NK-92 treated with Interleukin-12 subunit alpha and Interleukin-12 subunit beta, amount 100 ng/mL, for 24 hours (cell line): ENCODE results near the gene SLC6A11.

Source experiments
- DNase-seq: peaks from one replicate; lab custom pipeline; 2025; lab: John Stamatoyannopoulos, UW

The SLC6A11 gene

DNA sequence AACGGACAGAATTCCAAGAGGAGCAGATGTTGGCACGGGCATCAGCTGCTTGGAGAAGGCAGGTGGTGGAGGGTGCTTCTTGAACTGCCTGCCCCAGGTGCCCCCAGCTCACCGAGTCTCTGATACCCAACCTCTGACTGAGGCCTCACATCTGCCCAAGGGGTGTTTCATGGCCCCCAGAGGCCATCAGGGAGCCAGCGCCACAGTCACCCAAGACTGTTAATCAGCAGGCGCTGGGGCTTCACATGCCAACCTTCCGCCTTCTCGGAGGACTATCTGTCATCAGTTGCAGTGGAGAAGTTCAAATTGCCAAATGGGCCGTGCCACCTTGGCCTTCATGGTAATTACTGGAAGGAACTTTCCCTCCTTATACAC is 114.6 kb downstream of the SLC6A11 start:
- DNase-seq = no peak

DNA sequence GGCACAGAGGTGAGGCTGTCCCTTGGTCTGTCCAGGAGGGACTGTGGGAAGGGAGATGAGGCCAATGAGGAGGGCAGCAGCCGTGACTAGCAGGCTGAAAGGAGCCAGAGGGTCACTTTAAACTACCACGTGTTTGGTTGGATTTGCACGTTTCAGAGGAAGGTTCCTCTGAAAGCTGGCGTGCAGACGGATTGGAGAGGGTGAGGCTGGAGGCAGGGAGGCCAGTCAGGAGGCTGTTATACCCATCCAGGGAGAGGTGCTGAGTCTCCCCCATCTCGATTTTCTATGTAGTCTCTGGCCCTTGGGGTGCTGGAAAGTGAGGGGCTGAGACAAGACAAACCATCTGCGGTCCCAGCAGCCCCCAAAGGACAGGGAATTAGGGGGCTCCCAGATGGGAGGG is 116.6 kb downstream of the SLC6A11 start:
- no peak for DNase-seq

DNA sequence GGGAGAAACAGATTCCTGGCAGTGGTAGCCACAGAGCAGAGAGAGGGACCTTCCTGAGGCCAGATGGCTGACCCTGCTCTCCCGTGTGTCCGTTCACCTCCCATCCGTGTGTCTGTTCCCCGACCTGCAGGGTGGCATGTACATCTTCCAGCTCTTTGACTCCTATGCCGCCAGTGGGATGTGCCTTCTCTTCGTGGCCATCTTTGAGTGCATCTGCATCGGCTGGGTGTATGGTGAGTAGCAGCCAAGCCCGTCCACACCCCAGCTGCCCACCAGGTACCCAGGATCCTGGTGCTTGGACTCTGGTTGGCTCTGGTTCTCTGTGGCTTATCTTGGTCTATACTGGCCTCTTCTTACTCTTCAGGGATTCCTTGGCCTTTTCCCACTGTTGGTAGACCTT is 117.0 kb downstream of the SLC6A11 start:
- DNase-seq = no peak

DNA sequence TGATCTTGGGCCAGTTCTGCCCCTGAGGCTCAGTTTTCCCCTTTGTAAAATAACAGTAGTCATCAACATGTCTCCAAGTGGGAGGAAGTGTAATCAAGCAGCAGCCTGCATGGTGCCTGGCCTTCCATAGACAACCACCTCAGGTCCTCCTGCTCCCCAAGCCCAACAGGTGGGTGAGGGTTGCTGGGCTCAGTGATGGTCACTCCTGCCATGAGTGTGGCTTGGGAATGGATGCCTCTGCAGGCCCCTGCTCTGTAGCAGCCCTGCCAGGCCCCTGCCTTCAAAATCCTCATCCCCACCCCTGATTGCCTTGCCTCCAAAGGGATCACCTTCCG is 117.4 kb downstream of the SLC6A11 start:
- DNase-seq = no peak

DNA sequence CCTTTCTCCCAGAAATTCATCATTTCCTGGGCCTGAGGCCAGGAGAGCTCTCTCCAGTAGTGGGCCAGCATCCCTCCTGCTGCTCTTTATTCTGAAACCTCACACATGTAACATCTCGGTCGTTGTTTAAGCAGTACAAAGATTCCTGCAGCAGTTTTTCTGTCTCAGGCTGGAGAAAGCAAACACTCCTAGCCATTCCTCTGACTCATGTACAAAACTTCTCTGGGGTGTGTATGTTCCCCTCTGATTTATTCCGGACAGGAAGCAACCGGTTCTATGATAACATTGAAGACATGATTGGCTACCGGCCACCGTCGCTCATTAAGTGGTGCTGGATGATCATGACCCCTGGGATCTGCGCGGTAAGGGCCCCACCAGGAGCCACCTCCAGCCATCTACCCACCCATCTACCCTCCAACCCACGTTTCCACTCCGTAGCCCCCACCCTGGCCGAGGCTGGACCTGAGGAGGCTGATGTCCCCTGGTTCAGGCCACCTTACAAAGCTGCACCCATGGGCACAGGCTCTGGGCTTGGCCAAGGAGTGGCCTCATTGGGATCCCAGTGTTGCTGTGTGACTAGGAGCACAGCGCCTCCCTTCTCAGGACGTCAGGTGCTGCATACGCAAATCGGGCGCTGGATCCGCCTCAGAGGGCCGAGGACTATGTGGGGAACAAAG is 117.9 kb downstream of the SLC6A11 start:
- no peak for DNase-seq

DNA sequence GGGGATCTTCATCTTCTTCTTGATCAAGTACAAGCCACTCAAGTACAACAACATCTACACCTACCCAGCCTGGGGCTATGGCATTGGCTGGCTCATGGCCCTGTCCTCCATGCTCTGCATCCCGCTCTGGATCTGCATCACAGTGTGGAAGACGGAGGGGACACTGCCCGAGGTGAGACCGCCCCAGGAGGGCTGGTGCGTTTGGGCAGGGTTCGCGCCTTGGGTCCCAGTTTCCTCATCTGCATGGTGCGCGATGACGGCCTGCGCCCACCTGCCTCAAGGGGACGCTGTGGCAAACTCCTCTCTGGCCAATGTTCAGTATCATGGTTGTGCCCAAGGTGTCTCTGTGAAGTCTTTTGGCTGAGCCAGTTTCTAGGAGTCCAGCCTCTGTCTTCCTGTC is 119.0 kb downstream of the SLC6A11 start:
- DNase-seq = no peak

DNA sequence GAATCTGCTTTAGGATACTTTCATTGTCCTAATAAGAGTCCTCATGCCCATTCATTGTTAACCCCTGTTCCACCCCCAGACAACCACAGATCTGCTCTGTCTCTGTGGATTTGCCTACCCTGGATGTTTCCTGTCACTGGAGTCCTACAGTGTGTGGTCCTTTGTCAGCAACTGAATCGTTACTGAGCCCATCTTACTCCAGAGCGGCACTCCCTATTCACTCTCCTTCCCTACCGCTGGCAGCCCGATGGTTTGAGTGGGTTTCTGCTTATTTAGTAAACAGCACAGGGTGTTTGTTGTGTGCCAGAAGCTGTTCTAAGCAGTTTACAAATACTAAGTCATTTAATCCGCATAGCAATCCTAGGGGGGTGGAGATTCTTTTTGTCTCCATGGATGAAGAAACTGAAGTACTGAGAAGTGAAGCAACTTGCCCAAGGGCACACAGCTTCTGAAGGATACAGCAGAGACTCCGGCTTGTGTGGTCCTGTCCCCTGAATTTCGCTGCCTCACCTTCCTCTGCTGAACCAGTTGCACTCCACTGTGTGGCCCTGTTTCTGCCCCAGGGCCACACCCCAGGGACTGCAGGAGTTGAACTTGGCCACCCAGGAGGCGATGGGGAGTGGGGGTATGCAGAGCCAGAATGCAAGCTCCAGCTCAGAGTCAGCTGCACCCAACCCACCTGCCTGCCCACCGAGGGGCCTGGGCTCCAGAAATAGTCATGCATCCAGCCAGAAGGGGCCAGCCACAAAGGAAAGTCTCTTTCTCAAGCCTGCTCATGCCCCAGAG is 120.0 kb downstream of the SLC6A11 start:
- DNase-seq = no peak

DNA sequence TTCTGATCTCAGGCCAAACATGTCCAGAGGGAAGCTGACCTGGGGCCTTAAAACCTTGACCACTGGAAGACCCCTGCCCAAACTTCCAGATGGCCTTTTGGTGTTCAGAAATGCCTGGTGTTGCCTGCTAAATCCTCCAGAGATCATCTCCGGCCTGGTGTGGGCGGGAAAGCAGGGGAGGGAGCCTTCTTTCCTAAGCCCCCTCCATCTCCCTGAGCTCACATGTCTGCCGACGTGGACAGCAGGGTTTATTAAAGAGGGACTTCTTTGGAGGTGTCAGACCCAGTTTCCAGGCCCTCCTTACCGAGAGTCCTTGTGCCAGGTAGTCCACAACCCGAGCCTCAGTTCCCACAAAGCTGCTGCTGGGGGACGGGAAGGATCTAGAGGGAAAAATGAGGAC is 120.7 kb downstream of the SLC6A11 start:
- DNase-seq = no peak

DNA sequence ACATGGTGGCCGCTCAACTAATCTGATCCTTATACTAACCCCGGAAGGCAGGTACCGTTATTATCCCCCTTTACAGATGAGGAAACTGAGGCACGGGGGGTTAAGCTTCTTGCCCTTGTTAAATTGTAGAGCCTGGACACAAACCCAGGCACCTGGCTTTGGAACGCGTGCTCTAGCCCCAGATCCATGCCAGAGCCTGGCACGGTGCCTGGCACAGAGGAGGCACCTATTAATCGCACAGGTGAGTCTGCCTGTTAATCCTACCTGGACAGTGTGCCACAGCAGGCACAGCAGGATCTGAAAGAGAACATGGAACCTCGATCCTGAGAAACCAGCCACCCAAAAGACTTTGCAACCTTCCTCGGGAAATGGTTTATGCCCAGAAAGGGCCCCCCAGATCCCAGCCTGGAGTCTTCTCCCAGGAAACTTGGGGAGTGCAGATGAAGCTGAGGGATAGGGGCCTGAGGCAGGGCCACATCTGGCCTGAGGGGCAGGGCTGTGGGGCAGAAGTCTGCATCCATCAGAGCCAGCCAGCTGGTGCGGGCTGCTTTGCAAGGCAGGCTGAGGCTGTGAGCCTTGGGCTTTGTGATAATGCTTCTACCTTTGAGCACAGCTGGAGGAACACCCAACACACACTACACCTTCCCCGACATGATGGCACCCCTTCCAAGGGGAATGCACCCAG is 121.3 kb downstream of the SLC6A11 start:
- DNase-seq = no peak

DNA sequence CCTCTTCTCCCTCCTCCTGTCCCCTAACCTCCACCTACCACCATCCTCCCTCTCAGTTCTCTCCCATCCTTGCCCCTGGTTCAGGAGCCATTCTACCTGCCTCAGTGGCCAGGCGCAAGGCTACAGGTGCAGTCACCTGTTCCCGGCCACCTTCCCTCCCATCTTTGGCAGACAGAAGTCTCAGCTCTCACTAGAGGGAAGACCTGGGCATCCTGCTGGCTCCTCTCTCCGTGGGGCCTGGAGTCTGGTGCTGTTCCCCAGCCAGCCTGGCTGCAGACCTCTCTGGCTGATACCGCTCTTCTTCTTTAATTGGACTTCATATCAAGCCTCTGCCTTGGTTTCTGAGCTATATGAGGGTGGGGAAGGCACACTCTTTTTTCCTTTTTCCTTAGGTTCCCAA is 123.5 kb downstream of the SLC6A11 start:
- DNase-seq = no peak

DNA sequence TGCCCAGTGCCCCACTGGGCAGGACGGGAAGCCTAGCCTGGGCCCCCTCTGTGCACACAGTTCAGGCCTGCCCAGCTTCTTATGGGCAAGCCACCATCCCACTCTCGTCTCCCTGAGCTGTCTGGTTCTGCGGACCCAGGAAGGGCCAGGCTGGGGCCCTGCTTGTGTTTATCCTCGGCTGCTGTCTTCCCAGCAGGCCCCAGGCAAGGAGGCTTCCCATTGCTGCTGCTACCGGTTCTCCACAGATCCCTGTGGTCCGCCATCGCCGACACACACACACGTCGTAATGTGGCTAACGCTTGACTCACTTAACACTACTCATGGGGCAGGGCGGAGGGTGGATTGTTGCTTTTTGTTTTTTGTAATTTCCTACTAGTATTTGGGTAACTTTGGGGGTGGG is 124.1 kb downstream of the SLC6A11 start:
- DNase-seq = no peak

DNA sequence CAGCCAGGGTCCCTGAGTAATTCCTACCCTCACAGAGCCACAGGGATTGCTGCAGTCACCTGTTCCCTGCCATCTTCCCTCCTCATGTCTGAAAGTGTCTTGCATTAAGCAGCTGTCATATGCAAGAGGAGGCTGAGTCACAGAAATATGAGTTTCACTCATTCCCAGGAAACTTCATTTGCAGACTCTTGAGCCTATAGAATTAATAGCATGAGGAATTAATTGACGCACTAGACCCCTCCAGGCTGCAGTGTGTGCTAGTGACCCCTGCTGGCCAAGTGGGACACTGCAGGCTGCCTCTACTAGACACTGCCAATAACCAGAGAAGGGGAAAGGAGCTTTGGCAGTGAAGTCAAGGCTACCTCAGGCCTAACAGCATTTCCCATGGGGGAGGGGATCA is 125.9 kb downstream of the SLC6A11 start:
- DNase-seq = peak; percentile 19

DNA sequence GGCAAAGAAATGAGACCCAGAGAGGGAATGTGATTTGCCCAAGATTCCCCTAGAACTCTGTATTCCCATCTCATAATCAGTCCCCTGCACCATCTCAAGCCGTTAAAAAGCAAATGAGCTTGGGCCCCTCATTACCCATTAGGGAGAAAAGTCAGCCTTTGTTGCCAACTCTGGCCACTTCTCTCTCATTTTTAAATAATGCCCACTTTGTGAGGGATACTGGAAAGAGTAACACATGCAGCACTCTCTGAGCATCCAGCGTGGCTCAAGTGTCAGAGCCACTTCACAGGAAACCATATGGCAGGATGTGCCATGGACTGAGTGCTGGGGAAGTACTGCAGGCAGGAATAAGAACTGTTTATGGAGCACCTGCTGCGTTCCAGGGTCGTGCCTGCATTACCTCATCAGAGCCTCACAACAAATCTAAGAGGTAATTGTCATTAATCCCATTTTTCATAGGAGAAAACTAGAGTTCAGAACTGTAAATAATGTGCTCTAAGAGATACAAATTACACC is 126.7 kb downstream of the SLC6A11 start:
- DNase-seq = no peak

DNA sequence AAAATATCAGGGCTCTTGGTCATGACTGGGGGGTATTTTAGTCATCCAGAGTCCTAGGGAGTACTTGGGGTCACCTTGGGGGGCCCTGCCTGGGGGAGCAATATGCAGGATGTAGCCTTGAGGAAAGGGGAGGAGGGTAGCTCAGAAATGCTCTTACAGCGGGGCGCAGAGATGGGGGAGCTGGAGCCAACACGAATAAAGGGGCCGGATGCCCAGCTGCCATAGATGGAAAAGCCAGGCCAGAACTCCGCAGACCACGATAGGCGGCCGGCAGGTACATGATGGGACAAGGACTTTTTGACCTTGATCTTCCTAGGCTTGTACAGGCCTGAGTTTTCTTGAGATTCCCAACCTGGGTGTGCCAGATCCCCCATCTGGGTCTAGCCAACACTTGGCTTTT is 128.8 kb downstream of the SLC6A11 start:
- no peak for DNase-seq

DNA sequence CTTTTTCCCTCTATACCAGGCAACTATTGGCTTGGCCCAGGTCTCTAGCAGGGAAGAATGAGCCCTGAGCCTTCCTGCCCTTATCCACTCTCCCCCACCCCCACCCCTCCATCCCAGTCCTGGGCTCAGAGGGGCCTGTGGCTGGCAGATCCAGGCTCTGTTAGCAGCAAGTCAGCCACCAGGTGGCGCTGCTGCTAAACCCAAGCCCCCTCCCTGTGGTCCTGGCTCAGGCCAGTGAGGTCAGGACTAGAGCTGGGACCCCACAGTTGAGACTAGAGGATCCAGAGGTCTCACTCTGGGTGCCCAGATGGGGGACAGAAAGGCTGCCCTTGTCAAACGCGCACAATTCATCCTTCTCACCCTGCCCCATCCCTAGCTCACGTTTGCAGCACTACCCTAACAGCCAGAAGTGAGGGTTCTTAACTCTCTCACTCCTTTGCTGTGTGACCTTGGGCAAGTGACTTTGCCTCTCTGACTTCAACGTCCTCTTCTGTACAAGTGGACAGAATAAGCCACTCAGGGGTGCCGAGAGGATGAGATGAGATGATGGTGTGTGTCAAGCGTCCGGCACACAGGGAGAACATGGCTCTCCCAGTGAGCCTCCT is 129.8 kb downstream of the SLC6A11 start:
- peak; percentile 24 for DNase-seq

DNA sequence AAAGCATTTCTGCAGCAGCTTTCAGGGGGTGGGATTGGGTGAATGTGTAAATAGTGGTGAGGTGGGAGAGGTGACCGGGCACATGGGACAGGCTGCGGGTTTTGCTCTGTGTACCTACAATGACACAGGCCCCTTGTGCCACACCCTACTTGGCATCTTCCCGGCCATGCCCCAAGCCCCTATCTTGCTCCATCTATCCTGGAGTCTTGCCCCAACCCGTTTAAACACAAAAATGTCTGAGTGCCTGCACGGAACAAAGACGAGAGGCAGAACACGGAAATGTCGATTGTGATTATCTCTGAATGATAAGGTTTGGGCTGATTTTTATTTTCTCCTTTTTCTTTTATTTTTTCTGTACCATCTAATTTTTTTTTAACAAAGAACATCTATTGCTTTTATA is 130.5 kb downstream of the SLC6A11 start:
- no peak for DNase-seq

DNA sequence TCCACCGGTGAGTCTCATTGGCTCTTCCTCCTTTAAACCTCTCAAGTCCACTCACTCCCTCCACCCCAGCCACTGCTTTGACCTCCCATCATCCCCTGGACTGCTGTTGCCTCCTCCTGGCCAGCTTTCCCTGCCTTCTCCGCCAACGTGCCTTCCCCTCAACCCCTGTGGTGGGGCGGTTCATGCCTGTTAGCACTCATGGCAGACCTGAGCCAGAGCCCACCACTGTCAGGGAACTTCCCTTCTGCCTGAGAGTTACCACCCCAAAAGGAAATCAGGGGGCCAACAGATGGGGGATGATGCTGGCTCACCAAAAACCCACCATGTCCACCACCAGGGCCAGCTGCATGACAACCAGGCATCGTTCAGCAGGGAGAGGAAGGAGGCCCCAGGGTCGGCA is 132.3 kb downstream of the SLC6A11 start:
- DNase-seq = peak; percentile 28

DNA sequence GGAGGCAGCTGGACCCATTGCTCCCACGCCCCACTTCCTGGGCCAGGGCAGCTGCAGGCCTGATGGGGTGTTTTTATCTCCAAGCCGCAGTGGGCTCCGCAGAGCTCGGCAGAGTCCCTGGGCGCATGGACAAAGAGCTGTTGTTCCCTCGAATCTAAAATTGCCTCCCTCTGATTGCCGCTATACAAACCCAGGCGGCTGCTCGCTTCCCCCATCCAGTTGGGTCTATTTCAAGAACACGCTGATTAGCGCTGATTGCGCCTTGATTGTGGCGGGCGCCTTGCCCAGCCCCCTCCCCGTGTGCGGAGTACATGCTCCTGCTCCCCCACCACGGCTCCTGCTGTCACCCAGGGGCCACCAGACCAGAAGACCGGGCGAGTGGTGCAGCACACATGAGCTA is 133.2 kb downstream of the SLC6A11 start:
- DNase-seq = no peak

DNA sequence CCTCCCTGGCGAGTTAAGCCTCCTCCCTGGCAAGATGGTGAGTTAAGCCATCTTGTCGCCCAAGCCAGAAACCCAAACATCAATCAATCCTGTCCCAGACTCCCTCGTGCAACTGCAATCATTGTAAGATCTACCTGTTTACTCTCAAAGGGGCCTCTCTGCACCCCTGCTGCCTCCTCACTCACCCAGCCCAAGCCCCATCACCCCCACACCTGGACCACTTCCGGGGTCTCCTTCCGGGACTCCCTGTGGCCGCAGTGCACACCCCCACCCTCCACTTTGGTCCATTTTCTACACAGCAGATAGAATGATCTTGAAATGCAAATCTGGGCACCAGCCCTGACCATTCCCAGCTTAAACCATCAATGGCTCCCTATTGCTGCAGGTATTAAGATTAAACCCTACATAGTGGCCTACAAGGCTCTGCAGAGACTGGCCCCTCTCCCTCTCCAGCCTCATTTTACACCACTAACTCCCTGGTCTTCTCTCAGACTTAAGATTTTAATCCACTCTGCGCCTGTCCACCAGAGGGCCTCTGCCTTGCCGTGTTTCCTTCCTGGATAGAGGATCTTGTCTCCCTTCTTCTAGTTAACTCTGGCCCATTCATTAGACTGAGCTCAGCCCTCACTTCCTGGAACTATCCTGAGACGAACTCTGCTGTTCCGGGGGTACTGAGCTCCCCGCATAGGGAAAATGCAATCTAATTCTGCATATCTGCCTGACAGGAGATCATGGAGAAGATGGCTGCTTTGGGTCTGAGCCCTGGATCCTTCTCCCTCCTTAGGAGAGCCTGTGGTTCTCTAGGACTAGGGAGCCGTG is 134.7 kb downstream of the SLC6A11 start:
- no peak for DNase-seq

DNA sequence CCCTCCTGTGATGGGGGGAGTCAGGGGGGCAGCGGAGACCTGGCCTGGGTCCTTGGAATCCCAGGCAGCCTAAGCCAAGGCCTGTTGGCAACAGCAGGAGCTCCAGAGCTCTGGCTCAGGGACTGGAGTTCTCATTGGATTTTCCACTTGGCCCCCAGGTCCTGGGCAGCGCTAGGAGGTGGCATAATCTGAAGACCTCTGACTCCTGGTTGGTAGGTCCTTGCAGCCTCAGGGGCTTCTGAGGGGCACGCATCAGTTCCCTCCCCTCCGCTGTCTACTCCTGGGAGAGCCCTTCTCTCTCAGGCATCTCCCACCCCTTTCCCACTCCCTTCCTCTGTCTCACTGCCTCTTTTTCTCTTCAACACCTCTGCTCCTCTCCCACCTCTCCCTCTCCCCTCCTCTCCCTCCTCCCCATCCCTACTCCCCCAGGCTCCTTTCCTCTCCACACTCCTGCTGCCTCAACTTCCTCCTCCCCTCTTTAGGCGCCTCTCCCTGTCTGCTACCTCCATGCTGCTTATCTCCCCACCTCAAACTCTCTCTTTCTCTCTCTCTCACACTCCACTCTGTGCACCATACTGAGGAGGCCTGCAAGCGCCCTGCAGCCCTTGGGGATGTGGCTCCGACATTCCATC is 135.4 kb downstream of the SLC6A11 start:
- no peak for DNase-seq

DNA sequence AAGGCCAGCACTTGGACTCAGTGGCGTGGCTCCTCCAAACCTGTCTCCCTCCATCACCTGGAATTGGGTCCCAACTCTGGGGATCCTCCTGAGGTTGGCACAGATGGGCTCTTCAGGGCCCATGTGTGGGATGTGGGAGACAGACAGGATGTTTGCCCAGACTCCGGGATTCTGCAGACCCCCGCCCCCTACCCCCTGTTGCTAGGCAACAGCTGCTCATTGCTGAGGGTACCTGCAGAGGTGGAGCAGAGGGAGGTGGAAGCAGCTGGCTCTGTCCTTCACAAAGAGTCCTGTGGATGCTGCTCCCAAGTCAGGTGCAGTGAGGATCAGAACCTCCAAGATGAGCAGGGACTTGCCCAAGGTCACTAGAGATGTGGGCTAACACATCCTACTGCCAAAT is 136.5 kb downstream of the SLC6A11 start:
- no peak for DNase-seq
